ENCODE measurements around the gene TIGD1. TPM values are rescaled to one million over a fixed set of nuclear protein-coding genes. Genes with fewer than 3 reads are reported as not detected.

The TIGD1 gene
- total and polyA plus RNA-seq, 7 donors: 0.23 to 4.2 (median 3.0) TPM

- Histone ChIP-seq H3K4me3 (no peak overlapping the region), H3K27ac (no peak overlapping the region), H3K36me3 (no peaks in the 10 kb centered on the region), H3K27me3 (peaks cover 0 to 27% (median 3%) of the 10 kb centered on the region in 3 donors), H3K9me3 (no peaks in the 10 kb centered on the region), H3K4me1 (no peaks in the 10 kb centered on the region)
- TF ChIP-seq CTCF (IDR thresholded peaks at IDR 0.05) (no peak), POLR2AphosphoS5 (IDR thresholded peaks at IDR 0.05) (no peak), POLR2A (IDR thresholded peaks at IDR 0.05) (no peak), EP300 (IDR thresholded peaks at IDR 0.05) (no peak)
- DNase-seq: no peak
- intact Hi-C loops (cut with DNase I): no loop called here
- WGBS, 2 donors: 81 to 90% methylated on average over 7 of the region's 7 CpGs
Observed at GRCh38 chr2:232515639-232516038, 34.7 kb downstream of the TIGD1 start.

GRCh38 chr2:232513353-232513752 is 37.0 kb downstream of the TIGD1 start:
- H3K27me3 ChIP-seq: peaks cover 0 to 13% (median 0%) of the 10 kb centered on the region in 3 donors
- no peaks in the 10 kb centered on the region for H3K9me3 ChIP-seq
- DNase-seq: no peak
- H3K4me3 ChIP-seq: no peak overlapping the region
- H3K27ac ChIP-seq: no peak overlapping the region
- TF ChIP-seq POLR2AphosphoS5 (IDR thresholded peaks at IDR 0.05) (no peak), CTCF (IDR thresholded peaks at IDR 0.05) (no peak), EP300 (IDR thresholded peaks at IDR 0.05) (no peak), POLR2A (IDR thresholded peaks at IDR 0.05) (no peak)
- WGBS, 2 donors: 63 to 81% methylated on average over 5 of the region's 5 CpGs
- intact Hi-C loops (cut with DNase I): no loop called here
- no peaks in the 10 kb centered on the region for H3K36me3 ChIP-seq
- no peaks in the 10 kb centered on the region for H3K4me1 ChIP-seq

GRCh38 chr2:232512602-232513001 is 37.8 kb downstream of the TIGD1 start:
- no peaks in the 10 kb centered on the region for H3K4me1 ChIP-seq
- intact Hi-C loops (cut with DNase I): no loop called here
- 66 to 69% methylated on average over 10 of the region's 10 CpGs for WGBS, 2 donors
- H3K27me3 ChIP-seq: peaks cover 0 to 13% (median 0%) of the 10 kb centered on the region in 3 donors
- TF ChIP-seq CTCF (IDR thresholded peaks at IDR 0.05) (no peak), POLR2A (IDR thresholded peaks at IDR 0.05) (no peak), EP300 (IDR thresholded peaks at IDR 0.05) (no peak), POLR2AphosphoS5 (IDR thresholded peaks at IDR 0.05) (no peak)
- no peak overlapping the region for H3K27ac ChIP-seq
- H3K36me3 ChIP-seq: no peaks in the 10 kb centered on the region
- no peak for DNase-seq
- no peaks in the 10 kb centered on the region for H3K9me3 ChIP-seq
- no peak overlapping the region for H3K4me3 ChIP-seq

- intact Hi-C loops (cut with DNase I): no loop called here
- H3K4me1 ChIP-seq: no peaks in the 10 kb centered on the region
Observed at GRCh38 chr2:232511336-232511890, 38.9 kb downstream of the TIGD1 start.

More at GRCh38 chr2:232511336-232511890, 38.9 kb downstream of the TIGD1 start:
- peaks cover 0 to 13% (median 0%) of the 10 kb centered on the region in 3 donors for H3K27me3 ChIP-seq
- no peak for DNase-seq
- WGBS, 2 donors: 53 to 71% methylated on average over 11 of the region's 11 CpGs
- H3K9me3 ChIP-seq: no peaks in the 10 kb centered on the region
- TF ChIP-seq POLR2A (IDR thresholded peaks at IDR 0.05) (no peak), CTCF (IDR thresholded peaks at IDR 0.05) (no peak), EP300 (IDR thresholded peaks at IDR 0.05) (no peak), POLR2AphosphoS5 (IDR thresholded peaks at IDR 0.05) (no peak)
- H3K4me3 ChIP-seq: no peak overlapping the region
- H3K36me3 ChIP-seq: no peaks in the 10 kb centered on the region
- H3K27ac ChIP-seq: no peak overlapping the region
